Activated T-cell treated with anti-CD3 and anti-CD28 coated beads, Interleukin-2, amount 50 U/mL, for 72 hours (primary cell): ENCODE results near the gene BPIFB4. TPM values are rescaled to one million over a fixed set of nuclear protein-coding genes. Genes with fewer than 3 reads are reported as not detected.
"Not testable (repeated sequence)": the region's sequence is repeated elsewhere in the genome, so short reads cannot be mapped to it uniquely, and the experiment has no call there.

Experiments used
- ATAC-seq, 2 donors: fragments of 150-1000 bp; cut with Tn5 transposase; replicated peaks in 1 of 2; 2 replicates each; pipeline ENCODE4 v1.10.0; 2021; ENCODE audit warnings: moderate library complexity in 2 of 2, mild to moderate bottlenecking in 1 of 2
- DNase-seq, 2 donors: peaks; one replicate each; pipeline ENCODE4 v3.0.0; 2021 to 2022; ENCODE audit warnings: mixed read lengths in 1 of 2
- H3K27ac Mint-ChIP-seq: one replicate; pipeline ENCODE4 v1.8.0; 2022; ENCODE audit warnings: mild to moderate bottlenecking, moderate library complexity, mixed read lengths
- H3K27me3 Mint-ChIP-seq: one replicate; pipeline ENCODE4 v1.8.0; 2022; ENCODE audit warnings: low read depth, mixed read lengths
- H3K36me3 Mint-ChIP-seq, 2 donors: one replicate each; pipeline ENCODE4 v1.8.0; 2022; ENCODE audit warnings: mixed read lengths in 2 of 2, mild to moderate bottlenecking in 1 of 2; ENCODE audit not compliant: insufficient read depth in 2 of 2
- H3K4me1 Mint-ChIP-seq: one replicate; pipeline ENCODE4 v1.8.0; 2022; ENCODE audit warnings: low read depth, mixed read lengths
- H3K4me3 Mint-ChIP-seq, 2 donors: one replicate each; pipeline ENCODE4 v1.8.0; 2022; ENCODE audit warnings: mild to moderate bottlenecking in 2 of 2, mixed read lengths in 2 of 2, moderate library complexity in 2 of 2
- H3K9me3 Mint-ChIP-seq, 2 donors: one replicate each; pipeline ENCODE4 v1.8.0; 2022; ENCODE audit warnings: mixed read lengths in 2 of 2
- total RNA-seq, 2 donors: library from RNA; stranded (reverse); gene quantifications; one replicate each; pipeline ENCODE4 v1.2.3, GENCODE V29; 2022

The BPIFB4 gene
- total RNA-seq, 2 donors from 2014 or later: not detected

GRCh38 chr20:33099843-33100538, 20.5 kb downstream of the BPIFB4 start:
- no peaks in the 10 kb centered on the region for H3K36me3 Mint-ChIP-seq
- ATAC-seq: no peak

GRCh38 chr20:33103556-33103955, 24.1 kb downstream of the BPIFB4 start:
- no peaks in the 10 kb centered on the region for H3K27me3 Mint-ChIP-seq
- H3K9me3 Mint-ChIP-seq: no peaks in the 10 kb centered on the region
- ATAC-seq (no peak), DNase-seq (no peak)
- H3K27ac Mint-ChIP-seq: no peak overlapping the region
- no peak overlapping the region for H3K4me3 Mint-ChIP-seq
- H3K36me3 Mint-ChIP-seq: no peaks in the 10 kb centered on the region
- H3K4me1 Mint-ChIP-seq: no peaks in the 10 kb centered on the region

More at GRCh38 chr20:33099843-33100538, 20.5 kb downstream of the BPIFB4 start:
- no peaks in the 10 kb centered on the region for H3K4me1 Mint-ChIP-seq
- H3K9me3 Mint-ChIP-seq: no peaks in the 10 kb centered on the region
- H3K27me3 Mint-ChIP-seq: no peaks in the 10 kb centered on the region
- H3K27ac Mint-ChIP-seq: no peak overlapping the region
- H3K4me3 Mint-ChIP-seq: no peak overlapping the region
- no peak for DNase-seq

- H3K27me3 Mint-ChIP-seq: no peaks in the 10 kb centered on the region
- H3K4me1 Mint-ChIP-seq: no peaks in the 10 kb centered on the region
- H3K27ac Mint-ChIP-seq: no peak overlapping the region
- no peak for DNase-seq
- no peak overlapping the region for H3K4me3 Mint-ChIP-seq
- H3K36me3 Mint-ChIP-seq: no peaks in the 10 kb centered on the region
- H3K9me3 Mint-ChIP-seq: no peaks in the 10 kb centered on the region
- ATAC-seq: no peak
Measured at GRCh38 chr20:33104336-33104735, 24.9 kb downstream of the BPIFB4 start.

GRCh38 chr20:33105316-33105924, 26.0 kb downstream of the BPIFB4 start:
- Mint-ChIP-seq H3K27ac (no peak overlapping the region), H3K27me3 (no peaks in the 10 kb centered on the region), H3K4me3 (no peak overlapping the region), H3K36me3 (no peaks in the 10 kb centered on the region), H3K9me3 (no peaks in the 10 kb centered on the region), H3K4me1 (no peaks in the 10 kb centered on the region)
- no peak for DNase-seq
- ATAC-seq: no peak

GRCh38 chr20:33106058-33106620, 26.7 kb downstream of the BPIFB4 start:
- not testable (repeated sequence) for ATAC-seq, H3K9me3 Mint-ChIP-seq, H3K4me3 Mint-ChIP-seq, H3K36me3 Mint-ChIP-seq, H3K27me3 Mint-ChIP-seq, DNase-seq, H3K4me1 Mint-ChIP-seq, H3K27ac Mint-ChIP-seq

- Mint-ChIP-seq H3K36me3 (no peaks in the 10 kb centered on the region), H3K27ac (no peak overlapping the region), H3K4me3 (no peak overlapping the region), H3K4me1 (no peaks in the 10 kb centered on the region), H3K27me3 (no peaks in the 10 kb centered on the region), H3K9me3 (no peaks in the 10 kb centered on the region)
- ATAC-seq (no peak), DNase-seq (no peak)
Measured at GRCh38 chr20:33108661-33109060, 29.2 kb downstream of the BPIFB4 start.

GRCh38 chr20:33110147-33110825, 30.8 kb downstream of the BPIFB4 start:
- H3K4me3 Mint-ChIP-seq: no peak overlapping the region
- H3K27me3 Mint-ChIP-seq: no peaks in the 10 kb centered on the region
- no peak for ATAC-seq
- no peaks in the 10 kb centered on the region for H3K9me3 Mint-ChIP-seq
- H3K36me3 Mint-ChIP-seq: no peaks in the 10 kb centered on the region
- no peak for DNase-seq
- no peaks in the 10 kb centered on the region for H3K4me1 Mint-ChIP-seq
- H3K27ac Mint-ChIP-seq: no peak overlapping the region

GRCh38 chr20:33111306-33111705, 31.9 kb downstream of the BPIFB4 start:
- no peaks in the 10 kb centered on the region for H3K4me1 Mint-ChIP-seq
- no peaks in the 10 kb centered on the region for H3K9me3 Mint-ChIP-seq
- no peaks in the 10 kb centered on the region for H3K36me3 Mint-ChIP-seq
- no peaks in the 10 kb centered on the region for H3K27me3 Mint-ChIP-seq
- ATAC-seq: no peak
- no peak overlapping the region for H3K27ac Mint-ChIP-seq
- no peak for DNase-seq
- H3K4me3 Mint-ChIP-seq: no peak overlapping the region

- H3K4me3 Mint-ChIP-seq: no peak overlapping the region
- DNase-seq (no peak), ATAC-seq (no peak)
- H3K36me3 Mint-ChIP-seq: no peaks in the 10 kb centered on the region
- no peaks in the 10 kb centered on the region for H3K9me3 Mint-ChIP-seq
- no peaks in the 10 kb centered on the region for H3K4me1 Mint-ChIP-seq
- no peaks in the 10 kb centered on the region for H3K27me3 Mint-ChIP-seq
- no peak overlapping the region for H3K27ac Mint-ChIP-seq
Measured at GRCh38 chr20:33112547-33113386, 33.3 kb downstream of the BPIFB4 start.

- Mint-ChIP-seq H3K9me3 (no peaks in the 10 kb centered on the region), H3K36me3 (no peaks in the 10 kb centered on the region), H3K27ac (no peak overlapping the region), H3K4me3 (no peak overlapping the region), H3K27me3 (no peaks in the 10 kb centered on the region), H3K4me1 (no peaks in the 10 kb centered on the region)
- ATAC-seq: no peak
- no peak for DNase-seq
Measured at GRCh38 chr20:33113387-33113908, 34.0 kb downstream of the BPIFB4 start.

GRCh38 chr20:33115501-33115900, 36.1 kb downstream of the BPIFB4 start:
- peaks cover 10% of the 10 kb centered on the region for H3K4me1 Mint-ChIP-seq
- H3K27me3 Mint-ChIP-seq, H3K36me3 Mint-ChIP-seq, ATAC-seq, H3K4me3 Mint-ChIP-seq, DNase-seq, H3K27ac Mint-ChIP-seq, H3K9me3 Mint-ChIP-seq: not testable (repeated sequence)
